Keratinocyte (primary cell): ENCODE results near the gene DNMBP.

Experiments used
- EZH2 ChIP-seq: IDR thresholded peaks from one replicate; pipeline ENCODE4 v1.6.1; 2012; ENCODE audit warnings: inconsistent platforms, mild to moderate bottlenecking, low read length, moderate library complexity
- TF ChIP-seq, protein P1 (sequence below), 3 experiments: IDR thresholded peaks in 1 of 3; conservative IDR thresholded peaks in 1 of 3; optimal IDR thresholded peaks in 1 of 3; 2 replicates in 2 of 3; 3 replicates in 1 of 3; pipeline versions ENCODE3 to v1.5.1; 2011; ENCODE audit warnings: low read length in 3 of 3, mild to moderate bottlenecking in 3 of 3, moderate library complexity in 2 of 3, control low read depth in 1 of 3, inconsistent platforms in 1 of 3; ENCODE audit not compliant: insufficient read depth in 2 of 3; ENCODE audit errors: extremely low read depth in 1 of 3

DNA sequence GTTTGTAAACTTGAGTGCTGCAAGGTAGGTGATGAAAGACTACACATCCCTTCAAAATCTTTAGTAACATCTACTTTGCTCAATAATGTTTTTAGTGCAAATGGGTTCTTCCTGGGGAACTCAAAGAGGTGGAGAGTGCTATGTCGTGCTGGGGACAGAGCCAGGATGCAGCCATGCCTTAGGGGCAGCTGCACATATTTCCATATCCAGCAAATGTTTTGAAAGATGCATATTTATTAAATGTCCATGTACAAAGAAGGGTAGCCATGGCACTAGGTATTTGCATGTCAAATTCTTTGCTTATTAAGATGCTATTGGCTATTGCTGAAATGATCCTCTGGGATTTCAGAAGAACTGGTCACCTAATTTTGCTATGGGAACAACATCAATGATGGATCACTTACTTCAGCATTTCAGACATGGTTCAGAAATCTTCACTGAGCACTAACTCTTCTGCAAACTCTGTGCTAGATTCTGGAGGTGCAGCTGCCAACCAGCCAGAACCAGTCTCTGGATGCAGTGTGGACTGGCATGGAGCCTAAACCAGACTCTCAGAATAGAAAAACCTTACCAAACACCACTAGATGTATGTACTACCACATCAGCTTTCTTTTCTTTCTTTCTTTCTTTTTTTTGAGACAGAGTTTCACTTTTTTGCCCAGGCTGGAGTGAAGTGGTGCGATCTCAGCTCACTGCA, 31.7 kb upstream of the DNMBP start:
- TF ChIP-seq, protein P1, sequence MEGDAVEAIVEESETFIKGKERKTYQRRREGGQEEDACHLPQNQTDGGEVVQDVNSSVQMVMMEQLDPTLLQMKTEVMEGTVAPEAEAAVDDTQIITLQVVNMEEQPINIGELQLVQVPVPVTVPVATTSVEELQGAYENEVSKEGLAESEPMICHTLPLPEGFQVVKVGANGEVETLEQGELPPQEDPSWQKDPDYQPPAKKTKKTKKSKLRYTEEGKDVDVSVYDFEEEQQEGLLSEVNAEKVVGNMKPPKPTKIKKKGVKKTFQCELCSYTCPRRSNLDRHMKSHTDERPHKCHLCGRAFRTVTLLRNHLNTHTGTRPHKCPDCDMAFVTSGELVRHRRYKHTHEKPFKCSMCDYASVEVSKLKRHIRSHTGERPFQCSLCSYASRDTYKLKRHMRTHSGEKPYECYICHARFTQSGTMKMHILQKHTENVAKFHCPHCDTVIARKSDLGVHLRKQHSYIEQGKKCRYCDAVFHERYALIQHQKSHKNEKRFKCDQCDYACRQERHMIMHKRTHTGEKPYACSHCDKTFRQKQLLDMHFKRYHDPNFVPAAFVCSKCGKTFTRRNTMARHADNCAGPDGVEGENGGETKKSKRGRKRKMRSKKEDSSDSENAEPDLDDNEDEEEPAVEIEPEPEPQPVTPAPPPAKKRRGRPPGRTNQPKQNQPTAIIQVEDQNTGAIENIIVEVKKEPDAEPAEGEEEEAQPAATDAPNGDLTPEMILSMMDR (optimal IDR thresholded peaks at IDR 0.05 in 1 of 3, IDR thresholded peaks at IDR 0.05 in 1 of 3, conservative IDR thresholded peaks at IDR 0.05 in 1 of 3; ENCODE audit: extremely low read depth in 1 of 3, insufficient read depth in 2 of 3, low read length in 3 of 3): no peak
- no peak for TF ChIP-seq EZH2
